ENCODE measurements around the gene STAB1. TPM values are rescaled to one million over a fixed set of nuclear protein-coding genes. Genes with fewer than 3 reads are reported as not detected.

STAB1 gene
- total RNA-seq, 1 experiment from 2014 or later: under 0.01 TPM

DNA sequence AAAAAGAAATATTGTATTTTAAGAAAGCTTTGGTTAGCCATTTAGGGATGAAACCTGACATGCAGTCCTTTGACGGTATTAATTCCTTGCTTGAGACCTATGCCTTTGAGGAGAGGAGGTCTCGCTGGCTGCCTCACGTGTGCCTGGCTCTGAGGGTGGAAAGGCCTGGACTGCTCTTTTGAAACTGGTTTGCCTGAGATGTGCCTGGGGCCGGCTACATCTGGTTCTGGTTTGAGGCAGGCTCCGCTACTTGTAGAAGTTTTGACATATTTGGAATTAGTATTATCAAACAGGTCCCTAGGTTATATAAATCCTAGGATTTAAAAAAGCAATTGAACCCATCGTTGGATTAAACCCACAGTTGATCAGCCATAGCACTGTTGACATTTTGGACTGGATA lies 33.3 kb upstream of the STAB1 start:
- no peak for DNase-seq (ENCODE audit: low read depth)

DNA sequence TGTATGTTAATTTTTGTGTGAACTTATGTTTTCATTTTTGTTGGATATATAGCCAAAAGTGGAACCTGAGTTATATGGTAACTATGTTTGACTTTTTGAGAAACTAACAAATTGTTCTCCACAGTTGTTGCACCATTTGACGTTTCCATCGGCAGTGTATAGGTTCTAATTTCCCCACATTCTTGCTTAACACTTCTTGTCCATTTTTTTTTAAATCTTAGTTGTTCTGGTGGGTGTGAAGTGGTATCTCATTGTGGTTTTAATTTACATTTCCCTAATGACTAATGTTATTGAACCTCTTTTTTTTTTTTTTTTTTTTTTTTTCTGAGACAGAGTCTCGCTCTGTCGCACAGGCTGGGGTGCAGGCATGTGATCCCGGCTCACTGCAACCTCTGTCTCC lies 31.7 kb upstream of the STAB1 start:
- no peak for DNase-seq (ENCODE audit: low read depth)

DNA sequence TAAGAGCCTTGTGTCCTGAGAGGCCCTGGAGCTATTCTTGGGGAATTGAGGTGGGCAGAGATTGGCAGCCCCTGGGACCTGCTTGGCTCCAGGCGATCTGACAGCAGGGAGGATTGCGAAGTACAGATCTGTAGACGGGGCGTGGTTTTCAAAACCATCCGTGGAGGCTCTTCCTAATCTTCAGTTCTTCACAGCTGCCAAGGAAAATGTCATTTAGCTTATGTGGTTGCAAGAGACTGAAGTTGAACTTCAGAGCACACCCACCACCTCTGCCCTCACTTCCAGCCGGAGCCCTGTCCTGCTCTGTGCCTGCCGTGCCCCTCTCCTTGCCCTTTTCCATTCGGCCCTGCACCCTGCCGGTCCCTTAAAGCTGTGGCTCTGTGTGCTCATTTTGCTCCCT lies 26.8 kb upstream of the STAB1 start:
- no peak for DNase-seq (ENCODE audit: low read depth)

DNA sequence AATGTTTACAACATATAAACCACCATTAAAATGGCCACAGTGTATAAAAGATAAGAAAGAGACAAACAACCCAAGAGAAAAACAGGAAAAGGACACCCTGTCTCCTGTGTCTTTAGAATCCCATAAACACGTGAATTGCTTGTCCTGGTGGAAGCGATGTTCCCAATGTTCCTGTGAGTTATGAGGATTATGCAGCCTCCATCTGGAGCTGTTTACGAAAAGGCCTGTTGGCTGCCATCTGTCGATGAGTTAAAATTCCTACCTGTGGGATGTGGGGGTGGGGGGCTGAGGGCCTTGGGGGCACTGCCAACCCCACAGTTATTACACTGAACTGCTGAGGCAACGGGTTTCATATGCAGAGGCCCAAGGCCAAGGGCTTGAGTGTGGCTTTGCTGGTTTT lies 26.1 kb upstream of the STAB1 start:
- no peak for DNase-seq (ENCODE audit: low read depth)

DNA sequence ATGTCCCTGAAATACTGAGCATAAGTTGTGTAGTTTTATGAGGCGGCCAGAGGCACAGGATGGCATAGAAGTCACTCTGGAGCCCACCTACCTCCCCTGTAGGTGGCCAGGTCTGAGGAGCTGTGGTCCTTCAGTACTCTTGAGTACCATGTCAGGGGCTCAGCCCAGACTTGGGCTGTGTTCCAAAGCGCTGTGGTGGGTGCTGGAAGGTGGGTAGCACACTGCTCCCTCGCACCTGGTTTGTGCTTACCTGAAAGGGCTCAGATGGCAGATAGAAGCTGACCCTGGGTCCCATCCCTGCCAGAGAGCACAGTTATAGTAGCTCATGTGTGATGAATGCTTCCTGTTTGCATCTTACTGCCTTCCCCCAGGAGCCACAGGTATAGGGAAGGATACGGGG lies 24.2 kb upstream of the STAB1 start:
- no peak for DNase-seq (ENCODE audit: low read depth)

DNA sequence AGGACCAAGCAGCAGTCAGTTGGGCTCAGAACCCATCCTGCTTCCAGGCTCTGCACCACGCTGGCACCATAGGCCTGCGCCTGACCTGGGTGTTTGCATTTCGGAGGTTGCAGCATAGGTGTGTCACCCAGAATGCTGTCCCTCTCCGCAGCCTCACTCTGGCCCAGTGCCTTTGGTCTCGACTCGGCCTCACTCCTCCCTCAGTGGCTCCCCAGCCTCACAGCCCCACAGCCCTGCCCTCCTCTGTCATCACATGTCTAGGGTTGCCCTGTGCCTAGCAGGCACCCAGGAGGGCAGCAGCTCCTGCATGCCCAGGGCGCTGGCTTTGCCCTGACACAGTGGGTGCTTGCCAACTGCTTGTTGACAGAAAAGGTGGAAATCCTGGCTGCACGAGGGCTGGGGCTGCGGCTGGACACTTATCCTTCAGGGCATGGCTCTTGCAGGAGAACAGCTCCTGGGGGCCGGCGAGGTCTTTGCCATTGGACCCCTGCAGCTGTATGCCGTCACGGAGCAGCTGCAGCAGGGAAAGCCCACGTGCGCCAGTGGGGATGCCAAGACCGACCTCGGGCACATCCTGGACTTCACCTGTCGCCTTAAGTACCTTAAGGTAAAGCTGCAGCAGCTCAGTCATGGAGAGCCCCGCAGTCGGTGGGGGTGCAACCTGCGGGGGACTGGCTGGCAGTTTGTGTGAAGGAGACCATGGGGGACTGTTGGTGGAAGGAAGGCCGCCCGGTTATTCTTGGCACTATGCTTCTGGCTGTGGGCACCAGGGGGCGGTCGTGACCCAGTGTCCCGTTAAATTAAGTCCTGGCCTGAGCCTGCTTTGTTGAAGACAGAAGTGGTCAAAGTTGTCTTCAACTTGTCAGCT lies 23.5 kb upstream of the STAB1 start:
- DNase-seq (ENCODE audit: low read depth): peak; percentile 57

DNA sequence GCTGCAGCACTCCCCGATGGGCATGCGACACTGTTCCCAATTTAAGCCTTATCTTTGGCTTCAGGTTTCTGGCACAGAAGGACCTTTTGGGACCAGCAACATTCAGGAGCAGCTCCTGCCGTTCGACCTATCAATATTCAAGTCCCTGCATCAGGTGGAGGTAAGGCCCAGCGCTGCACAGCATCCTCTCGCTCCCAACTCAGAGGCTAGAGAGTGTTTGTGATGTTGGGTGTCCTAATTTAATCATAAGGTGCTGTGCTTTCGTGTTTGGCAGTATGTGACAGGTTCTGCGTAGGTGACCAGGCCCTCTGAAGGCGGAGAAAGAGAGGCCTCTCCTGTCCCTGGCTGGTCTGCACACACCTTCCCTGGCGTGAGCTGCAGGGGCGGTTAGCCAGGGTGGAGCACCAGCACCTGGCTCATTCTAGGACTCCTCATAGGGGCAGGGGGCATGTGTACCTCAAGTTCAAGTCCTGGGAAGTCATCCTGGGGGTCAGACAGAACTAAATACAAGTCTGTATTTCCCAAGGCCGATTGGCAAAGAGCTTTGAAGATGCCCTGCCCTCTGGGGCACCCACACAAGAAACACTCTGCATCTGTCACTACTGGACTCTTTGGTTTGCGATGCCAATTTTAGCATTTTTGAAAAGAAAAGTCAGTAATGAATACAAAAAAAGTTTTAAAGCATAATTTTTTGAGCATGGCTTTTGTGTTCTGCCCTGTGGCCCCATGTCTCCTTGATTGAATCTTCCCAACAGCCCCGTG lies 22.7 kb upstream of the STAB1 start:
- no peak for DNase-seq (ENCODE audit: low read depth)

DNA sequence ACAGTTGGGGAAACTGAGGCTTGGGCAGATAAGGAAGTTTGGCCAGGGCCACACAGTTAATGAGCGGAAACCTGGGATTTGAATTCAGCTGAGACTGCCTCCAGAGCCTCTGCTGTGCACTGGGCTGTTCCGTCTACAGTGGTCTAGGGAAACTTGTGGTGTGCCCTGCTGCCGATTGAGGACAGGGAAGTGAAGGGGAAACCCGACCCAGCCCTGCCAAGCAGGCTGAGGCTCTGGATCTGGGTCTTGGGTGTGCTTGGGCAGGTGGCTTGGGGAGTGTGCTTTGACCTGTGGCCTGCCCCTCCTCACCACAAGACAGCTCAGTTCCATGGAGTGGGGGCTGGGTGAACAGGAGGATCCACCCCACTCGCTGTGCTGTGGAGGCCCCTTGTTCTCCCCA lies 22.1 kb upstream of the STAB1 start:
- no peak for DNase-seq (ENCODE audit: low read depth)

DNA sequence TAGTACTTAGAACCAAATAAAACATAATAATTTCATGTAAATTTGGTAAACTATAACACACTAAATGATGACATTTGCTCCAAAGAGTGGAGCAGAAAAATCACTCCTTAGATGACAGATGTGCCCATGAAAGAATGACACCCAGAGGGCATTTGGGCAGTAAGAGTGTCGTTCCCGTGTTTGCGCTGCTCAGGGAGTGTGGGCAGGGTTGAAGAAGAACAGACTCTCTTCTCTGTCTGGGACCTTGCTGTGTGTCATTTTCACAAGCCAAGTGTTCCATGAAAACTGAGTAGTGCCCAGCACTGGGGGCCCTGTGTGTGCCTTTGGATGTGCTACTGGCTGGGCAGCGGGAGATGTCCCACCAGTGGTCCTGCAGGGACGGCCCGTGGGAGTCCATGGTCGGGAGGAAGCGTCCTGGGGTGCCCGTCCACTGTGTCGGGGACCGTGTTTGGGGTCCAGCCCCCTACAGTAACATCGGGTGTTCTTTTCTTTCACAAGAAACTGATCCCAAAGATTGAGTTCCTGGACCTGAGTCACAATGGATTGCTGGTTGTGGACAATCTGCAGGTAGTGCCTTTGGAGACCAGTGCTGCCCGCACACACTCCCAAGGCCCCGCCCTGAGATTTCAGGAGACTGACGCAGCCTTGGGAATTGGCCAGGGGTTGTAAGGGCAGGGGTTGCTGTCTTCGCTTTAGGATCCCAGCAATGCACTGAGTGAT lies 17.9 kb upstream of the STAB1 start:
- no peak for DNase-seq (ENCODE audit: low read depth)

DNA sequence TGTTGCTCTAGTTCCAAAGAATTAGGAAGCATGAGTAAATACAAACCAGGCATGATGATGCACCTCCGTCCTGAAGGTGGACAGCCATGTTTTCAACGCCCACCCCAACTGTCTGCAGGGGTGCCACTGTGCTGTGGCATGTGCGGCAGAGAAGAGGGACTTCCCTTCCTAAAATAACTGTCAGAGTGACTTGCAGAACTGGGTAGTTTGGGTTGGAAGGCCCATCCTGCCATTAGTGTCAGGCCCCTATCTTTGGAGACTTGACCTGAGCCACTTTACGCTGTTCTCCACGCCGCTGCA lies 17.4 kb upstream of the STAB1 start:
- no peak for DNase-seq (ENCODE audit: low read depth)

DNA sequence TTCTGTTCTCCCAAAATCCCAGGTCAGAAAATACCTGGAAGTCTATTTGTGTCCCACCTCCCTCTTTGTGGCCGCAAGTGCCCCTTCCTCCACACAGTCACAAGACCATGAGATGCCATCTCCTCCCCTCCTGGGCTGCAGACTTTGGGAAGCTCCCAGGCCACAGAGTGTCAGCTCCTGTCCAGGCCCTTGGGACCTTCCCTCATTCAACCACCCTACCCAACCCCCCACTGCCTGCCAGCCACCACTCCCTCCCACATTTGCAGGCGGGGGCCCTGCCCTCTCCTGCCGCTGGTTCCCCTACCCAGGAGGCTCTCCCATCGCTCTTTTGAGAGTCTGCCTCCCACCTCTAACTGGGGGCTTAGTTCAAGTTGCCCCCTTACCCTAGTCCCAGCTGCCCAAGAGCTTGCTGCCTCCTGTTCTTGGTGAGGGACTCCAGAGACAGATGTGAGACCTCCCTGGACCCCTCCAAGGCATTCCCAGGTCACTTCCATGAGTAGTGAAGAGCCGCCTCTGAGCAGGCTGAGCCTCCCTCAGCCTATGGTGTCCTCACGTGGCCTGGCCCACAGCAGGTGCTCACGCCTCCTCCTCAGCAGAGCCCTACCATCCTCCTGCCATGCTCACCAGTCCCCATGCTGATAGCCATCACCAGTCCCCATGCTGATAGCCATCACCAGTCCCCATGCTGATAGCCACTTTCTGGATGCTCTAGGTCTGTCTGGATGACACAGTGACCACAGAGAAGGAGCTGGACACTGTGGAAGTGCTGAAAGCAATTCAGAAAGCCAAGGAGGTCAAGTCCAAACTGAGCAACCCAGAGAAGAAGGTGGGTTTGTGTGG lies 15.9 kb upstream of the STAB1 start:
- DNase-seq (ENCODE audit: low read depth): no peak

DNA sequence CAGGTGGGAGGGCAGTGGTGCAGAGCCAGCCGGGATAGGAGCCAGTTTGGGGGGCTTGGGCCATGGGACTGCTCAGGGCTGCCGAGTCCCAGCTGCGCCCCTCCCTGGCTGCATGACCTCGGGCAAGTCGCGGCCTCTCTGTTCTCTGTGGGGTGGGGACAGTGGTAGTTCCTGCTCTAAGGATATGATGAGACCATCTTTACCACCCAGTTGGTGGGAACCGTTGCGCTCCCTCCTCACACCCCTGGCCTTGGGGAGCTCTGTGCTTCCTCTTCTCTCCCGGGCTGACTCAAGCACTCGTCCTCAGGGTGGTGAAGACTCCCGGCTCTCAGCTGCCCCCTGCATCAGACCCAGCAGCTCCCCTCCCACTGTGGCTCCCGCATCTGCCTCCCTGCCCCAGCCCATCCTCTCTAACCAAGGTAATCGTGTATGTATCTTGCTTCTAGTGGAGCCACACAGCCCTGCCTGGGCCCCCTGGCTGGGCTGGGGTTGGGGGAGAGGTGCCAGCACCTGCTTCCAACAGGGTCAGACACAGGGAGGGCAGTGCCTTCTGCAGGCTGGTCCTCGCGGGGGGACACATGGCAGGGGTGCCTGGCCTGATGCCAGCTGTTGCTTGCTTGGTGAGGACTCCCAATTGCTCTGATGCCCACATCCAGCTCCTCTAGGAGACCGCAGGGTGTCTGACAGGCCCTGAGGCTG lies 15.1 kb upstream of the STAB1 start:
- no peak for DNase-seq (ENCODE audit: low read depth)

DNA sequence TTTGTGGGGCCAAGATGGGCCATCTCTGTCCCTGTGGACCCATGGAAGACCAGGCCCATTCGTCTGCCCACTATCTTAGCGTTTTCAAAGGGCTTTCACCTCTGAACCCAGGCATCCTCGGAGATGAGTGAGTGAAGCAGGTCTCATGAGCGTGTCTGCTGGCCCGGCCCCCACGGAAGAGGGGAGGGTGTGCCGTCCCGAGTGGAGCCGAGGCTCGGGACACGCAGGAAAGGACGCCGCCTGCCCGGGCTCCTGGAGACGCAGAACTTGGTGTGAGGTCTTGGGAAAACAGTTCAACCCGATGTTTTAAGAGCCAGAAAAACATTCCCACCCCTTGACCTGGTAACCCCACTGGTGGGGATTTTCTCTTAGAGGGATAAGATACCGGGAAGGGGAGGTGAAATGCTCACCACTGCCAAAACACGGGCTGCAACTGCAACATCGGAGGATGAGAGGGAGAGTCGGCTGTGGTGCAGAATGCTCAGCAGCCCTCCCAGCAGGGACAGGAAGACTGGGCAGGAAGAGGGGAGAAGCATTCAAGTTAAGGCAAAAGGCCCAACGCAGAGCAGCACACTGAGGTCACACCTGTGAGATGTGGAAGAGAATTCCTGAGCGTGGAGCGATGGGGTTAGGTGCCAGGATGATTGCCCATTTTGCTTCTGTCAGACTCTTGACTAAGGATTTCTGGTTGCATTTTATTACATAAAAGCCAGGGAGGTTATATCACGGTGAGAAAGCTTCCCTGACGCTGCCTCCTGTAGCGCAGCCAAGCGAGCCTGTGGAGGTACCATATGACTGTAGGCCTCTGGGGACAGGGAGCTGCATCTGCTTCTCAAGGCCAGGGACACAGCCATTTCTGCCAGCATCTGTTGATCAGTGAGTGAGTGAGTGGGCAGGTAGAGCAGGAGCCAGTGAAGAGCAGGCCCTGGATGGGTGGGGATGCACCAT lies 14.1 kb upstream of the STAB1 start:
- DNase-seq (ENCODE audit: low read depth): no peak

DNA sequence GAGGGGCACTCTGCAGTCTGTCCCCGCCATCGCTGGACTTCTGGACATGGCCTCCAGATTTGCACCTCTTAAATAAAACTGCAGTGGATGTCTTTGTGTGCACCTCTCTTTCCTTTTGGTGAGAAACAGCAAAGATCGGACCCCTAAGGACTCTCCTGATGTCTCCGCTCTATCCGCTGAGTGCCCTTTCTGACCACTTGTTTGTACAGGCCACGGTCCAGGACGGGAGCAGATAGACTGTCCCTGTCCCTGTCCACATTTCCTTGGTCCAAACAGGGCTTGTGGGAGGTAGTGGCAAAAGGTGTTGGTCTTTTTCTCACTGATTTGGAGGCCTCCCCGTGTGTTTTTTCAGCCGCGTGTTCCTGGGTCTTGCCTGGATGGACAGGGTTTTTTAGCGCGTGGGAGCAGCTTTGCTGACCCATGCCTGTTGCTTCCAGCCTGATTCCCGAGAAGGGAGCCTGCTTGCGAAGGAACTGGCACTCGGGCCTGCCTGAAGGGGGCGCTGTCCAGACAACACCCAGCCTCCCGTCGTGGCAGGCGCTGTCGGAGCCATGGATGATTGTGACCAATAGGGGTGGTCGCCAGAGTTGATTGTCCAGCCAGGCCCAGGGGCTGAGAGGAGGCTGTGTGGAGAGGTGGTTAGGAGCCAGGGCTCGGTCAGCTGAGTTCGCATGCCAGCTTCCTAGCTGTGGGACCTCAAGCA lies 13.2 kb upstream of the STAB1 start:
- no peak for DNase-seq (ENCODE audit: low read depth)

DNA sequence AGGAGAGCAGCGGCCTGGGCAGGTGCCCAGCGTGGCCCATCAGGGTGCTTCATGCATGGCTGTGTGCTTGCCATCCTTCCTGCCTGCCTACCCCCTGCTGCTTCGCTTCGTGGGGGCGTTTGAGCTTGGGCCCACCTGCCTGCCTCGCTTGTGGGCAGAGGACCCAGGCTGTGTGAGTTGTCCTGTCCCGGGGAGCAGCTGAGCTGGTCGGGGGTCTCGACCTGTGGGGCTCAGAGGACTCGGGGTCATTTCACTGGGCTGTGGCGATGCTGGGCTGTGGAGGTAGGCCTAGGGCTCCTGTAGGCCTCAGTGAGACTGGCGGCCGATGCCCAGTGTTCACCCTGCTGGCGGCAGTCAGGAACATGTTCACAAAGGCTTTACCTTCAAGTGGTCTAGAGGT lies 12.1 kb upstream of the STAB1 start:
- no peak for DNase-seq (ENCODE audit: low read depth)

DNA sequence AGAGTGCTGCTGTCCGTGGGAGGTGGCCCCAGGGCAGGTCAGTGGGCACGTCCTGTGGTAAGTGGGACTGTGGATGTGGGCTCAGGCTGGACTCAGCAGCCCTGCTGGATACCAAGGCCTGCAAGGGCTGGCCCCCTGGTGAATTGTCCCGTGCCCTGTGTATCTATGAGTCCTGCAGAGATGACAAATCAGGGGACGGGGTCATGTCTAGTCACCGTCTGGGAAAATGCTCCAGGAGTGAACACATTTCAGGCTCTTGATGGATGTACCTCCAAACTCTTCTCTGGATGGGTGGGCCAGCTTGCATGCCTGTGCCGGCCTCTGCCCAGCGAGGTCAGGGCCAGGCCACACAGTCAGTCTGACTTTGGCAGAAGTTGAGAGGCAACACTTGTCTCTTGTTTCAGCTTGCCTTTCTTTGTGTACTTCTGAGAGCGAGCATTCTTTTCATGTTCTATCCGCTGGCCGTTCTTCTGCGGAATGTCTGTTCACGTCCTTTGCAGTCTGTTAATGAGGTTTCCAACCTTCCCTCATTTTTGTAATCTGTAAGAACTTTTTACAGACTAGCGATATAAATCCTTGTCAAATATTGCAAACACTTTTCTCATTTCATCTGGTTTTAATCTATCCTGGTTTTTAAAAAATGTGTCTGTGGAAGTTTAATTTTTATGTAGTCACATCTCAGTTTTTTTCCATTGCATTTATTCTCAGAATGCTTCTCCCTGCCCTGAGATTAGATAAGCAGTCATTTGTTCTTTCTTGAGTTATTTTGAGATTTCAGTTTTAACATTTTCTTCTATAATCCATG lies 11.4 kb upstream of the STAB1 start:
- peak; percentile 20 for DNase-seq (ENCODE audit: low read depth)

DNA sequence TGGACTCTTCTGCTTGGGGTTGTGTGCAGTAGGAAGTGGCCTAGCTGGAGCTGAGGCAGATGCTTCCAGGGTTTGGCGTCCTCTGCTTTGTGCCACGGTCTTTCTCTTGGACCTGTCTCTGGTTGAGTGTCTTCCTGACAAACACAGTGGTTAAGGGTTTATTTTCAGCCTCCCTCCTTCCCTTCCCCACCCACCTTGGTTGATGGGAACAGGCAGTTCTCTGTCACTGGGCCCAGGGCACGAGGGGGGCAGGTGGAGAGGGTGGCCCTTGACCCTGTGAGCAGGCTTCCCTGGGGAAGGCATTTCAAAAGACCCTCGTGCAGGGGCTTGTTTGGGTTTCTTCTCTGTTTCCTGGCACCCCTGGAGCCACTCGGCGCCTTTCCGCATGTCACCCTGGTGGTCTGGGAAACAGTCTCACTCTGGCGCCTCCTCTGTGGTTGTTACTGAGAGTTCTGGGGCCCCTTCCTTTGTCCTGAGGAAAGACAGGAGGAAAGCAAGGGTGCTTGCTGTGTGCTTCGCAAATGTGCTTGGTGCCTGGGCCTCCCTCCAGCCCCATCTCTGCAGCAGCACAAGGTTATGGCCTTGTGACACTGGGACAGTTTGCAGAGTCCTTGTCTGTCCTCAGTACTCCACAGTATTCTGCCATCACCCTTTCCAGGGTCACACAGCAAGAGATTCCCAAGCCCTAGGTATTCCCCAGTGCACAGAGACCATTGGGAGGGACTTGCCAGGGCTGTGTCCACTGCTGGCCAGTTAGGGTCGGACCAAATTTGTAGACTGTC lies 10.3 kb upstream of the STAB1 start:
- no peak for DNase-seq (ENCODE audit: low read depth)
